Glomerular endothelial cell (primary cell): ENCODE data around the gene SELPLG. TPM values are rescaled to one million over a fixed set of nuclear protein-coding genes. Genes with fewer than 3 reads are reported as not detected.
"Not testable (repeated sequence)": the region's sequence is repeated elsewhere in the genome, so short reads cannot be mapped to it uniquely, and the experiment has no call there.

ENCODE experiments used
- DNase-seq: peaks from one replicate; pipeline ENCODE4 v3.0.0-alpha.2; 2011; ENCODE audit warnings: low read depth, low spot score; ENCODE audit errors: extremely low read depth
- total RNA-seq: library from RNA; depleted of rRNA; stranded (reverse); fragments of >200 nt; gene quantifications from 2 replicates; pipeline ENCODE4 v1.2.3, GENCODE V29; 2015

SELPLG gene
- total RNA-seq, 1 donor from 2014 or later: 0.58 TPM

DNA sequence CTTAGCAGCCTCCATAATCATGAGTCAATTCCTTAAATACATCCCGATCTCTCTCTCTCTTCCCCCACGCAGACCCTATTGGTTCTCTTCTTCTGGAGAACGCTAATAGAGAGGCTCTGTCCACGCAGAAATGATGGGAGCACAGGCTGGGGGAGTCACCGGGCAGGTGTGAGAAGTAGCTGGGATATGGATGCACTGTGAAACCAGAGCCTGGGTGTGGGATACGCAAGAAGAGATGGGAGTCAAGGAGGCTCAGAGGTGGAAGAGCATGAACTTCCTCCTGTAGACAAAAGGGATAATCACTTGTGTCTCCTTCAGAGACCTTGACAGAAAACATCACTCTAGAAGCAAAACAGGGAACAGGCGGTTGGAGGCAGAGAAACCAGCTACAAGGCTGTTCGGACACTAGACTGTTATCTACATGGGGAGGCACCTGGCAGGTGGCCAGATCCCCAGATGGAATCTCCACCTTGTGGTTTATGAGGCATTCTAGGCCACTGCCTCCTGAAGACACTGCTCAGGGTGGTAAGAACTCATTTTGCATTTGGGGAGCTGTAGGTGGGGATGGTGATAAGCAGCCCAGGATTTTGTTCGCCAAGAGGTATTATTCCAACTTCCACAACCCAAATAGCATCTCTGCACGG lies 7.2 kb upstream of the SELPLG start:
- no peak for DNase-seq

DNA sequence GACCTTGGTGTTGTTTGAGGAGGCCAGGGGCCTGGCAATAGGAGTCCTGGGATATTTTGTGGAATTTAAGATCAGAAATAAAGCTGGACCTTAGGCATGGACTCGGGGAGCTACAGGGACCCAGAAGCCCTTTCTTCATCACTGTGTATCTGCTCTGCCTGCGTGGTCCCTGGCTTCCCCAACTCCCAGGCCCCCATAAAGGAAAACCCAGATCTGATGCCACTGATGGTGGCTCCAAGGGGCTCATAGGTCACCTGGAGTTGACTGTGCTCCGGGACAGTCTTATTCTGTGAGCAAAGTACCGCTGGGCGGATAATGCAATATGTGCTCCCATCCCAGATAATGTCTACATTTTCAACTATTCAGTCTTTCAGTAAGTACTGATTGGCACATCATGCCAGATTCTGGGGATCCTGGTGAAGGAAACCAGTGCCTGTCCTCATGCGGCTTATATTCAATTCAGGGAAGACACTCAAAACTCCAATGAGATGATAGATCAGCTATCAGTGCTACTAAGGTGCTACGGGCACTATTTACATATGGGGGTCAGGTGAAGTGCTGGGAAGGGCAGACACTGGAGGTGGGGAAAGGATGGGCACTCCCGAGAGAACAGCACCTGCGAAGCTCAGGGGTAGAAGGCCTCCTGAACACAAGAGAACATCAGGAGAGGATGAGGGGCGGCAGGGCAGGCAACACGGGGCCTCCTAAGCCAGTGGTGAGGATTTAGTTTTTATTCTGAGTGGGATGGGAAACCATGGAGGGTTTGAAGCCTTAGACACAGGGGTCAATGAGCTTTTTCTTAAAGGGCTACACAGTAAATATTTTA lies 5.5 kb upstream of the SELPLG start:
- no peak for DNase-seq

DNA sequence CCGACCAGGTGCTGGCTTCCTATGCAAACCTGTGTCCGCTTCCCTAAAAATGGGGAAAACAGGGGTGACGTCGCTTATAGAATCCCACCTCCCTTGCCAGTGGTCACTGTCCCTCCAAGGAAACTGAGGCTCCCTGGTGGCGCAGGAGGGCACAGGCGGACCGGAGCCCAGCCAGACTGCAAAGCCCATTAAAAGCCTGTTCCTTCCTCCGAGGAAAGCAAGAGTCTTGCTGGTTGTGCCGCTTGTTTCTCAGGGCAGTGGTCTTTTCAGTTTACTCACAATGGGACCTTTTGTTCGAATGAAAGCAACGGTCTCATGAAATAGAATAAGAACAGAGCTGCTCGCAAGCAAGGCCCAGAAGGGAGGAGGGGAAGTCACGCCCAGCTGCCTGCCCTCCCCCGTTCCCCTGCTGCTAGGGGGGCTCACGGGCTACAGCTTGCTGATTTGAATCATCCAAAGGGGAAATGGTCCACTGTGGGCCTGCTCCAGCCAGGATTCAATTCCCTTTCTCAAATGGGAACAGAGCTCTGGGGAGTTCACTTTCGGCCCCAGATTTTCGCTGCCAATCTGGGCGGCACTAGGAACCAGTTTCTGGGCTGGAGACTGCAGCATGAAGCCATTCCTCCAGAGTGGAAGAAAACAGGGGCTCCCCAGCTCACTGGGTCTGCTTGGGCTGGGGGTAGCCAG lies 4.6 kb upstream of the SELPLG start:
- DNase-seq: no peak

DNA sequence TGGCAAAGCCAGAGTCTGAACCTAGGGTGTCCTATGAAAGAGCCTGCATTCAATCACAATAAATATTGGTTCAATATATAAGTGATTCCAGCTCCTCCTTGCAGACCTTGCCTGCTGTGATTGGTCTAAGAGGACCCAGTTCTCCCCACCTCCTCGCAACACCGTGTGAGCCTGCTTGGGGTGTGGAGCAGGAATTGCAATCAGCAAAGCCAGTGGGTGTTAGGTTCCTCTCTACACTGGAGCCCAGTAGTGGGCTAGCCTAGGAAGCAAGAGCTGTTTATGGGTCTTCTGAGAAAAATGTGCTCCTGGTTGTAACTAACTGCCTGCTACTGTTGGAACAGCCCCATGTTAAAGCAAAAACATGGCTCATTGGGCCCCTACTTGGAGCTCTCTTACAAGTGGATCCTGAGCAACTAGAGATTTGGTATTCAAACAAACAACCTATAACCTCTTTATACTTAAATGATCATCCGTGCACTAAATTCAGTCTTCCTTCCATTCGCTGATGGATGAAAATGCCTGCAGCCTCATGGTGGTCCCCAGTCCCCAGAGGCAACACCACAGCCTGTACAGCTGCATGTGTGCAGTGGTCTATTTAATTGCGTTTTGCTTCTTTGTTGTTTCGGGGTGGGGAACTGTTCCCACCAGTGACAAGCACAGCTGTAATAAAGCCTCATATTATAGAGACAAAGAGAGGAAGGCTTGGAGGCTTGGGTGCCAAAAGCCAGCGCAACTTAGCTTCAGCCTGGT lies 3.7 kb upstream of the SELPLG start:
- no peak for DNase-seq

DNA sequence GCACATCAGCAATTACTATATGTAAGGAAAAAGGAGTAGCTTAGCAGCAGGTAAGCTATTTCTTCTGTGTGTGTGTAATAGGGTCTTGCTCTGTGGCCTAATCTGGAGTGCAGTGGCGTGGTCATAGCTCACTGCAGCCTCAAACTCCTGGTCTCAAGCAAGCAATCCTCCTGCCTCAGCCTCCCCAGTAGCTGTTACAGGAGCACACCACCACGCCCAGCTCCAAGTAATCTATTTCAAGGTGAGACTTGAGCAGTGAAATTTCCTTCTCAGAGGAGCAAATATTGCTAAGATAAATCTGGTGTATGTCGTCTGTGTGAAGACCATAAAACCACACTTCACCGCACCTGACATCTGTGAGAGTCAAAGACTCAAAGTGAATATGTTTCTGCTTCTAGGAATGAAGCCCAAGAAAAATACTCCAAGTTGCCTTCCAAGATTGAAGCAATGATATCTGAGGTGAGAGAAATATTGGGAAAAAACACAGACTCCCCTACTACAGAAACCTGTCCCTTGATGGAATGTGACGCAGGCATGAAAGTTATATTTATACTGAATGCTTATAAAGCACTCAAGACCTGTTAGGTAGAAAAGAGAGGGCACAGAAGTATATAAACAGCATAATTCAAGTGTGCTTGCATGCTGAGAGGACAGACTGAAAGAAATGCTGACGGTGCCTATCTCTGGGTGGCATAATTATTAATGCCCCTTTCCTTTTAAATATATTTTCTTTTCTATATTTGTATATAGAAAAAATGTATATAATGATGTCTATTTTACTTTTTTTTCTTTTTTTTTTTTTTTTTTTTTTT lies 2.5 kb upstream of the SELPLG start:
- no peak for DNase-seq

DNA sequence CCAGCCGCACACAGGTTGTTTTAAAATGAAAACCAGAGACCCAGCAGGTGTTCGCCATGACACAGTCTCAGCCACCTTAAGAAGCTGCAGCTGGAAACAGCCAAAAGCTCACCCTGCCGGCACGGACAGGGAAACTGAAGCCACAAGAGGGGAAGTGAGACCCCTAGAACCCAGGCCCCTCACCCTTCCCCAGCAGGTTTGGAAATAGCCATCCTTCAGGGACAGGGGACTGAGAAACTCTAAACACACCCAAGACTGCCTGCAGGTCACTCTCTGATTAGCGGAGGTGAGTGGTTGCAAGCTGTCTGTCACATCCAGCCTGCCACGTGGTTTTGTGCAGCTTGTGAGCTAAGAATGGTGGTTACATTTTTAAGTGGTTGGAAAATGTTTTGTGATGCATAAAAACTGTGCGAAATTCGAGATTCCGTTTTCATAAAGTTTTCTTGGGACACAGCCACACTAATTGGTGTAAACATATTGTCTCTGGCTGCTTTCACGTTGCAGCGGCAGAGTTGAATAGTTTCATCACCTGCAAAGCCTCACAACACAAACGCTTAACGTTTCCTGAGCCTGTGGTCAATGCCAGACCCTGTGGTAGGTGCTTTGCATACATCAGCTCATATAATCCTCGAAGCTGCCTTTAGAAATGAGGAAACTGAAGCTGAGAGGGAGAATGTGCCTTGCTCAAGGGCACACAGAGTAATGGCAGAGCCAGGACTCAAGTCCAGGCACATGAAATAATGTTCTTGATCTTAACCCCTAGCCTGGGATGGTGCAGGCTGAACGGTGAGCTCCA lies 1.7 kb upstream of the SELPLG start:
- no peak for DNase-seq

DNA sequence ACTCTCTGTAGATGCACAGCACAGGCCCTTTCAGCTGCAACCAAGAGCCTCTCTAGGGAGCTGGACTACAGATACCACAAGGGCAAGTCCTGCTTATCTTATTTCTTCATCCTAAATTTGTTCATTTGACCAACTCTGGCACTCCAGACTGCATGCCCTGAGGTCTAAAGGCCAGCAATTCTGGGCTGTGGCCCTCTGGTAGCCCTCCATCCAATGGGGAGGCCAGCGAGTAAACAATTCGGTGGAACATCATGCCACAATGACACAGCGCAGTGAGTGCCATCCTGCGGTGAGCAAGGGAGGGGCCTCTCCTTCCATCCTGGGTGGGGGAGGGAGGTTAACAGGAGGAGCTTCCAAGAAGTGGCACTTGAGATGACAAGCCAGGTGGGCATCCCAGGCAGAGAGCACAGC lies 652 bp upstream of the SELPLG start:
- DNase-seq: no peak

DNA sequence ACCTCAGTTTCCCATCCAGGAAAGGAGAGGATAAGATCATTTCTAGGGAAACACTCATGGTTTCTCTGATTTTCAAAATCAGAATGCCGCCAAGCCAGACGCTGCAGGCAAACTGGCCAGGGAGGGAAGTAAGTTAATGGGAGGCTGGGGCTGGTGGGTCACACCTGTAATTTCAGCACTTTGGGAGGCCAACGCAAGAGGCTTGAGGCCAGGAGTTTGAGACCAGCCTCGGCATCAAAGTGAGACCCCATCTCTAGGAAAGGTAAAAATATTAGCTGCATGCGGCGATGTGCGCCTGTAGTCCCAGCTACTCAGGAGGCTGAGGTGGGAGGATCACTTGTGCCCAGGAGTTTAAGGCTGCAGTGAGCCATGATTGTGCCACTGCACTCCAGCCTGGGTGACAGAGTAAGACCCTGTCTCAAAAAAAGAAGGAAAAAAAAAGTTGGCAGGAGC lies 587 bp downstream of the SELPLG start:
- no peak for DNase-seq

DNA sequence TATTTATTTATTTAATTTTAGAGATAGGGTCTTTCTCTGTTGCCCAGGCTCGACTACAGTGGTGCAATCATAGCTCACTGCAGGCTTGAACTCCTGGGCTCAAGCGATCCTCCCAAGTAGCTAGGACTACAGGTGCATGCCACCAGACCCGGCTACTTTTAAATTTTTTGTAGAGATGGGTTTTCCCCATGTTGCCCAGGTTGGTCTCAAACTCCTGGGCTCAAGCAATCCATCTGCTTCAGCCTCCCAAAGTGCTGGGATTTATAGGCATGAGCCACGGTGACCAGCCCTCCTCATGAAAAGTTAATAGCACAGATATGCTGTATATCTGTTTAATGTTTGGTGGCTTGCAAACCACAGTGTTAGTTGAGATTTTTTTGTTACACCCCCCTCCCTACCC lies 2.4 kb downstream of the SELPLG start:
- DNase-seq: not testable (repeated sequence)

DNA sequence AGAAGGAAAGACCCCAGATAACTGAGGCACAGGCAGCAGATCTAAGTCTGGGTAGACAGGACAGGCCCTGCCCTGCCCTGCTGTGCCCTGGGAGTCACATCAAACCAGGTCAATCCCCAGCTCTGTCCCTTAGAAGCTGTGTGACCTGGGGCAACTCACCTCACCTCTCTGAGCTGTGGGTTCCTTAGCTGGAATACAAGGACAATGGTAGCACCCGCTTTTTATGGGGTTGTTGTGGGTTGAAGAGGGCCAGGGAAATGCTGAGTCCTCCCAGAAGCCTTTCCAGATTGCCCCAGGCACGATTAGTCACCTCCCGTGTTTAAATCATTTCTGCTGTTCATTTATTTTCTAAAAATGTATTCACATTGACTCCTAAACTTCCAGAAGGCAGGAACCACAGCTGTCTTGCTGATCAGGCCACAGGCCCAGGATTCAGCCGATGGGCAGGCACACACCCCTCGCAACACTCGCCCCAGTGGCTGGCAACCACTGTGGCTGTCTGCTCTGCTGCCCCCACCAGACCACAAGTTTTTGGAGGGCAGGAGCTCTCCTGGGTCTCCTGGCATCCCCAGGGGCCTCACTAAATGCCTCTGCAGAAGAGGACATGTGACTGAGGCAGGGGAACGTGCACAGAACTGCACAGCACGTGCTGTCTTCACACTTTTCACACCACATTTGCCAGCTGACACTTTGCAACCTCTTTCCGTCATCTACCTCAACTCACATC lies 3.0 kb downstream of the SELPLG start:
- no peak for DNase-seq

DNA sequence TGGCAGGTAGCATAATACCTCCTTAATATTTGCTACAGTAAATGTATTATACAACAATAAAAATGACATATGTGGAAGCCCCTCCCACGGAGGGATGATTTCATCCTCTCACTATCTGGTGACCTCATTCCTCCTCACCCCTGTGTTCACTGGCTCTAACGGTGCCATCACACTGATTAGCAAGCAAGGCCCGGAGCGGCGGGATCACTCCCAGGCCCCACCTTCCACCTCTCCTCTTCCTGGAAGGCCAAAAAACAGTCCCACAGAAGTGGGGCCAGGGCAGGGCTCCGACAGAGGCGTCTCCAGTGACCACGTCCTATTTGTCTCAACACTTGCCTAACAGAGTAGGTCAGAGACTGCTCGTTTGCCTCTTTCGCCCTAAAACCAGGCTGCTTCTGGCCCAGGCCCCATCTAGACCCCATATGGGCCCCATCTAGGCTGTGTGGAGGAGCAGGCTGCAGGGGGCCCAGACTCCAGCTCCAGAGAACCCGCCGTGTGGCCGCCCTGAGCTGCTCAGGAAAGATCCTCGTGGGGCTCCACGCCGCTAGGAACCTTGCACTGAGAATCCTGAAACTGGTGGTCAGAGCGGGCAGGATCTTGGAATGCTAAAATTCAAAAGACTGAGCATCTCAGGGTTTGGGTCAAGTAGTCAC lies 3.7 kb downstream of the SELPLG start:
- no peak for DNase-seq

DNA sequence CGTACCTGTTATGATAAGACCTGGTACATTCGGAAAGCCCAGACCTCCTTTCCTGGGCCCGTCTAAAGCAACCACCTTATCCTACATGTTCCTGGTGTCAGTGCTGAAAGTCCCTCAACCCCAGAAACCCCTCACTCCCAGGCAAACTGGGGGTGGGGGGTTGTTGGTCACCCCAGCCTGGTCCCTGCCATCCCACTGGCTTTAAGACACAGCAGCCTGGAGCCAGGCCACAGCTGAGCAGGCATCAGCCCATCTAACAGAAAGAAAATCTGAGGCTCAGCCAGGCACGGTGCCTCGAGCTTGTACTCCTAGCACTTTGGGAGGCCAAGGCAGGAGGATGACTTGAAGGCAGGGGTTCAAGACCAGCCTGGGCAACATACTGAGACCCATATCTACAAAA lies 4.5 kb downstream of the SELPLG start:
- DNase-seq: no peak

DNA sequence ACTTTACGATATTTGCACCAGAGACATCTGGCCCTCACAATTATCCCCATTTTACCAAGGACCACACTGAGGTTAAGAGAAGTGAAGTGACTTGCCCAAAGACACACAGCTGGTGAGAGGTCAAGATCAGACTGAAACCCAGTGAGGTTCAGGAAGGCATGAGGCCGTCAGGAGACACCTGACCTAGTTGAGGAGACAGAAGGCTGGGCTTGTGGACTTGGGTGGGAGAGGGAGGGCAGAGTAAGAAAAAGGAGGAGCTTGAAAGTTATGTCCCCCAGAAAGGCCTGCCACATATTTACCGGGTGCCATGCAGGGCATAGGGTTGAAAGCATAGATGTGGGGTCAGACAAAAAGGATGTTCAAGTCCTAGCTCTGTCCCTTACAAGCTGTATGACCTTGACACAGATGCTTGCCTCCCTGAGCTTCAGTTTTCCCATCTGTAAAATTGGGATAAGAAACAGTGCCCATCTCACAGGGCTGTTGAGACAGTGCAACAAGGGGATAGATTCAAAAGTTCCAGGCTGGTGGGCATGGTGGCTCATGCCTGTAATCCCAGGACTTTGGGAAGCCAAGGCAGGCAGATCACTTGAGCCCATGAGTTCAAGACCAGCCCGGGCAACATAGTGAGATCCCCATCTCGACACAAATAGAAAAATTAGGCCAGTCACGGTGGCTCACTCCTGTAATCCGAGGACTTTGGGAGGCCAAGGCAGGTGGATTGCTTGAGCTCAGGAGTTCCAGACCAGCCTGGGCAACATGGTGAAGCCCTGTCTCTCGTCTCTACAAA lies 6.4 kb downstream of the SELPLG start:
- no peak for DNase-seq

DNA sequence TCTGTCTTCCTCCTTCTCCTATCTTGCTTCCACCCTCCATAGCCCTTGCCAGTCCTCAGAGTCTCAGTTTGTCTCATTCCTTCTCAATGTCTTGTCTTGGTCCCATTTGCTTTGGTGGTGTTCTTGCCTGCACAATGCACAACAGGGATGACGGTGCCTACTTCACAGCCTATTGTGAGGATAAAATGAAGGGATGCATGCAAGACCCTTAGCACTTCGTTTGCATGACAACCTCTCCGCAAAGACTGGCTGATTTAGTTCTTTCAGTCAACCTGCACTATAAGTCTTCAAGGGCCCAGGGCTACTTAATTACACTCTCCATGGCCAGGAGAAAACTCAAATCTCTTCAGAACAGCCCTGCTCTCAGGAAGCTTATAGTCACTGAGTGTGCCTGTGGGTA lies 8.5 kb downstream of the SELPLG start:
- no peak for DNase-seq

DNA sequence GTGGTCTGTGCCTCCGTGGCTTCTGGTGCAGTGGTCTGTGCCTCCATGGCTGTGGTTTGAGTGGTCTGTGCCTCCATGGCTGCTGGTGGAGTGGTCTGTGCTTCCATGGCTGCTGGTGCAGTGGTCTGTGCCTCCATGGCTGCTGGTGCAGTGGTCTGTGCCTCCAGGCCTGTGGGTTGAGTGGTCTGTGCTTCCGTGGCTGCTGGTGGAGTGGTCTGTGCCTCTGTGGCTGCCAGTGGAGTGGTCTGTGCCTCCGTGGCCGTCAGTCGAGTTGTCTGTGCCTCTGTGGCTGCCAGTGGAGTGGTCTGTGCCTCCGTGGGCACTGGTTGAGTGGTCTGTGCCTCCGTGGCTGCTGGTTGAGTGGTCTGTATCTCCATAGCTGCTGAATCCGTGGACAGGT lies 10.1 kb downstream of the SELPLG start:
- no peak for DNase-seq

DNA sequence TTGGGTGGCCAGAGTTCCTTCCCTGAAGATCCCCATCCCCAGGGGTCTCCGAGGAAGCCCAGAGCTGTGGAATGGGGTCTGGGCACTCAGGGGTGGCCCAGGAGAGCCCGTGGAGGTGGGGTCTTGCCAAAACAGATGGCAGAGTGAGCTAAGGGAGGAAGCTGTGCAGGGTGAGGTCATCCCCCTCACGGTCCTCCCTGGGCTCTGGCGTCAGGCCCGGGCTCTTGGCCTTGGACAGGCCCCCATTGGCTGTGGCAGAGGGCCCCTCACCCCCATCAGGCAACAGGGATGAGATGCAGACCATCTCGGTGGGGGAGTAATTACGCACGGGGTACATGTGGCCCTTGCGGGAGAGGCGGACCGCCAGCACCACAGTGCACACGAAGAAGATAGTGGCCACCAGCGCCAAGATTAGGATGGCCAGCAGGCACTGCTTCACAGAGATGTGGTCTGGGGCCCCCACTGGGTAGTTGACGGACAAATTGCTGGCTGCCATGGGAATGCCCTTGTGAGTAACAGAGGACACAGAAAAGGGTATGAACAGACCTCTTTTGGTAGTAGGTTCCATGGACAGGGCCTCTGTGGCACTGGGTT lies 10.7 kb downstream of the SELPLG start:
- no peak for DNase-seq

DNA sequence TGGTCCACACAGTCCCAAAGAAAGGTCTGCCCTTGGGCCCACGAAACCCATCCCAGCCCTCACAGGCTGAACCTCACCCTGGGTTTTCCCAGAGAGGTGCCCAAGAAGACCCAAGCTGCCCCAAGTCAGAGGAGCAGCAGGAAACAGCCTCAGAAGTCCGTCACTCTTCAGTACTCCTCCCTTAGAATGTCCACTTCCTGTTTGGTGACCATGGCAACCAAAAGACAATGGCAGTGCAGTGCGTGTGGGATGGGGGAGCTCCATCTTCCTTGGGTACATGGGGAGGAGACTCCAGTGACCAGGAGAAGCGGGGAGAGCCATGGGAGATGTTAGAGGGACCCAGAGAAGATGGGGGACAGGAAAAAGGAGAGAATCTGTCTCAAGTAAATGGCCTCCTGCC lies 11.3 kb downstream of the SELPLG start:
- DNase-seq: peak; percentile 77
